ENCODE results near the gene PWWP2A. TPM values are rescaled to one million over a fixed set of nuclear protein-coding genes. Genes with fewer than 3 reads are reported as not detected.
"Not testable (repeated sequence)": the region's sequence is repeated elsewhere in the genome, so short reads cannot be mapped to it uniquely, and the experiment has no call there.

Gene PWWP2A
- polyA plus RNA-seq, 2 of the 4 experiments (the other 2 are of a cell fraction) = 9.0 to 10.9 TPM

GRCh38 chr5:160161626-160162025 lies 42.4 kb upstream of the PWWP2A start:
- 92% methylated on average over 6 of the region's 6 CpGs for WGBS (ENCODE audit: missing lambda C conversion rate)
- POLR2A ChIA-PET = no interaction called here

GRCh38 chr5:160160875-160161274 lies 41.6 kb upstream of the PWWP2A start:
- H3K4me3 ChIP-seq; H3K27ac ChIP-seq; H3K9me3 ChIP-seq; H3K4me2 ChIP-seq; FAIRE-seq; DNase-seq (ENCODE audit: low read depth in 1 of 2, low spot score in 1 of 2); POLR2A ChIA-PET; ATAC-seq: not testable (repeated sequence)
- peaks cover 15% of the 10 kb centered on the region for H3K4me1 ChIP-seq
- CTCF ChIA-PET = interaction anchor here (0.8 kb wide), 1 partner anchor 33 kb away, joined by 3 read pairs; no protein-coding TSS in a partner anchor
- WGBS (ENCODE audit: missing lambda C conversion rate) = 80% methylated on average over 3 of the region's 3 CpGs

More at GRCh38 chr5:160161626-160162025, 42.4 kb upstream of the PWWP2A start:
- no peak overlapping the region for H3K27ac ChIP-seq
- H3K9me3 ChIP-seq = no peaks in the 10 kb centered on the region
- TF ChIP-seq POLR2AphosphoS2 (conservative IDR thresholded peaks at IDR 0.05; ENCODE audit: low read length) (no peak), ATOH8 (CRISPR knock-in tag; IDR thresholded peaks at IDR 0.05; ENCODE audit: low read depth) (no peak), TFCP2L1 (CRISPR knock-in tag; IDR thresholded peaks at IDR 0.05) (no peak), ZFP36 (IDR thresholded peaks at IDR 0.05; ENCODE audit: borderline replicate concordance, partially characterized antibody) (no peak), GATA3 (IDR thresholded peaks at IDR 0.05; ENCODE audit: borderline replicate concordance) (no peak), HOXB5 (CRISPR knock-in tag; IDR thresholded peaks at IDR 0.05) (no peak), NR3C1 (IDR thresholded peaks at IDR 0.05) (no peak), EHF (CRISPR knock-in tag; IDR thresholded peaks at IDR 0.05) (no peak), CHD2 (IDR thresholded peaks at IDR 0.05; ENCODE audit: low read length, partially characterized antibody) (no peak), MYC (IDR thresholded peaks at IDR 0.05; ENCODE audit: borderline replicate concordance, low read length) (no peak), FOXS1 (CRISPR knock-in tag; IDR thresholded peaks at IDR 0.05) (no peak)
- no peak for DNase-seq (ENCODE audit: low read depth in 1 of 2, low spot score in 1 of 2)
- FAIRE-seq = no peak
- no peak overlapping the region for H3K4me3 ChIP-seq
- H3K4me2 ChIP-seq = no peak overlapping the region
- ATAC-seq = no peak
- CTCF ChIA-PET = interaction anchor here (0.6 kb wide), 1 partner anchor 327 kb away, joined by 3 read pairs; no protein-coding TSS in a partner anchor
- peaks cover 21% of the 10 kb centered on the region for H3K4me1 ChIP-seq

- peaks cover 8% of the 10 kb centered on the region for H3K4me1 ChIP-seq
- DNase-seq (ENCODE audit: low read depth in 1 of 2, low spot score in 1 of 2) (no peak), ATAC-seq (no peak), FAIRE-seq (no peak)
- H3K27ac ChIP-seq = 0 out of 6 replicates have a peak overlapping the region, but pooled peaks of 1 of the 2 experiments have one; percentile 16
- ChIA-PET CTCF (interaction anchor here (0.7 to 1.4 kb wide), 5 partner anchors 33 to 231 kb away, joined by 3 to 5 read pairs (median 3); no protein-coding TSS in a partner anchor), POLR2A (no interaction called here)
- H3K4me3 ChIP-seq = no peak overlapping the region
- no peak overlapping the region for H3K4me2 ChIP-seq
- no peaks in the 10 kb centered on the region for H3K9me3 ChIP-seq
- no peak for TF ChIP-seq ELK1 (IDR thresholded peaks at IDR 0.05; ENCODE audit: low read depth, low read length)
- TF ChIP-seq POLR2A (IDR thresholded peaks at IDR 0.05; ENCODE audit: low read length) = no peak
- TF ChIP-seq KDM5A (IDR thresholded peaks at IDR 0.05) = no peak
- TF ChIP-seq CHD4 (IDR thresholded peaks at IDR 0.05; ENCODE audit: borderline replicate concordance) = no peak
- 79% methylated on average over 19 of the region's 19 CpGs for WGBS (ENCODE audit: missing lambda C conversion rate)
Observed at GRCh38 chr5:160159991-160160792, 40.9 kb upstream of the PWWP2A start.

GRCh38 chr5:160158087-160158486 lies 38.8 kb upstream of the PWWP2A start:
- no peak for FAIRE-seq
- Histone ChIP-seq H3K9me3 (no peaks in the 10 kb centered on the region), H3K4me1 (no peaks in the 10 kb centered on the region), H3K4me3 (no peak overlapping the region), H3K27ac (no peak overlapping the region), H3K4me2 (no peak overlapping the region)
- TF ChIP-seq CHD4 (IDR thresholded peaks at IDR 0.05; ENCODE audit: borderline replicate concordance) = no peak
- peak; percentile 16; the same call in 1 of the 3 replicates for TF ChIP-seq CTCF (IDR thresholded peaks at IDR 0.05)
- no peak for TF ChIP-seq ZSCAN20 (CRISPR knock-in tag; IDR thresholded peaks at IDR 0.05)
- peak; percentile 33 to 42; a peak in 2 of 5 replicates for TF ChIP-seq RAD21 (conservative IDR thresholded peaks at IDR 0.05 in 1 of 2, IDR thresholded peaks at IDR 0.05 in 1 of 2)
- peak in 1 of 2 experiments; percentile 25 for DNase-seq (ENCODE audit: low read depth in 1 of 2, low spot score in 1 of 2)
- CTCF ChIA-PET = no interaction called here
- 91% methylated on average over 9 of the region's 9 CpGs for WGBS (ENCODE audit: missing lambda C conversion rate)
- POLR2A ChIA-PET = no interaction called here
- ATAC-seq = peak; percentile 50 to 77; a peak in 4 of 6 replicates

Data from A549 (cell line).